ENCODE measurements around the gene REXO5. TPM values are rescaled to one million over a fixed set of nuclear protein-coding genes. Genes with fewer than 3 reads are reported as not detected.

REXO5 gene
- total and polyA plus RNA-seq, 2 of the 13 experiments (the other 11 are each of a cell fraction or from before 2014, with no cell fraction given) = 5.9 to 13.1 TPM

DNA sequence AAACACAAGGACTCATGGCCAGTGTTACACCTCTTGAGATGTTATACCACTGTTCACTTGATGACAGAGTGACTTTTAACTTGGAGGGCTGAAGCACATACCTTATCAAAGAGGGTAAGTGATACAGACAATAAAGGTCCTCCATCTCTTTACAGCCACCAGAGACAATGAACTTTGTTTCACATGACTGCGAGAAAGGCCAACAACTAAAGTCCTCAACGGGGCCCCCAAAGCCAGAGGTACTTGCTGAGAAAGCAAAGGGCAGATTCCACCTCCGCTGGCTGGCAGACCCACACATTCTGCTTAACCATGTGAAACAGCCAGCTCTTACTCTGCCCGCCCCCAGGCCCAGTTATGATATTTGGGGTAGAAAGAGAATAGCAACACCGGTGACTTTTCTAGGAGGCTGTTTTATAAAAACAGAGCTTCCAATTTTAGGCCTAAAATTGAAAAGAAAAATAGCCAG, 72.4 kb downstream of the REXO5 start (continued):
- TF ChIP-seq, protein P1, sequence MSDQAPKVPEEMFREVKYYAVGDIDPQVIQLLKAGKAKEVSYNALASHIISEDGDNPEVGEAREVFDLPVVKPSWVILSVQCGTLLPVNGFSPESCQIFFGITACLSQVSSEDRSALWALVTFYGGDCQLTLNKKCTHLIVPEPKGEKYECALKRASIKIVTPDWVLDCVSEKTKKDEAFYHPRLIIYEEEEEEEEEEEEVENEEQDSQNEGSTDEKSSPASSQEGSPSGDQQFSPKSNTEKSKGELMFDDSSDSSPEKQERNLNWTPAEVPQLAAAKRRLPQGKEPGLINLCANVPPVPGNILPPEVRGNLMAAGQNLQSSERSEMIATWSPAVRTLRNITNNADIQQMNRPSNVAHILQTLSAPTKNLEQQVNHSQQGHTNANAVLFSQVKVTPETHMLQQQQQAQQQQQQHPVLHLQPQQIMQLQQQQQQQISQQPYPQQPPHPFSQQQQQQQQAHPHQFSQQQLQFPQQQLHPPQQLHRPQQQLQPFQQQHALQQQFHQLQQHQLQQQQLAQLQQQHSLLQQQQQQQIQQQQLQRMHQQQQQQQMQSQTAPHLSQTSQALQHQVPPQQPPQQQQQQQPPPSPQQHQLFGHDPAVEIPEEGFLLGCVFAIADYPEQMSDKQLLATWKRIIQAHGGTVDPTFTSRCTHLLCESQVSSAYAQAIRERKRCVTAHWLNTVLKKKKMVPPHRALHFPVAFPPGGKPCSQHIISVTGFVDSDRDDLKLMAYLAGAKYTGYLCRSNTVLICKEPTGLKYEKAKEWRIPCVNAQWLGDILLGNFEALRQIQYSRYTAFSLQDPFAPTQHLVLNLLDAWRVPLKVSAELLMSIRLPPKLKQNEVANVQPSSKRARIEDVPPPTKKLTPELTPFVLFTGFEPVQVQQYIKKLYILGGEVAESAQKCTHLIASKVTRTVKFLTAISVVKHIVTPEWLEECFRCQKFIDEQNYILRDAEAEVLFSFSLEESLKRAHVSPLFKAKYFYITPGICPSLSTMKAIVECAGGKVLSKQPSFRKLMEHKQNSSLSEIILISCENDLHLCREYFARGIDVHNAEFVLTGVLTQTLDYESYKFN (CRISPR knock-in tag; conservative IDR thresholded peaks at IDR 0.05) = peak; percentile 93
- TF ChIP-seq, protein P2, sequence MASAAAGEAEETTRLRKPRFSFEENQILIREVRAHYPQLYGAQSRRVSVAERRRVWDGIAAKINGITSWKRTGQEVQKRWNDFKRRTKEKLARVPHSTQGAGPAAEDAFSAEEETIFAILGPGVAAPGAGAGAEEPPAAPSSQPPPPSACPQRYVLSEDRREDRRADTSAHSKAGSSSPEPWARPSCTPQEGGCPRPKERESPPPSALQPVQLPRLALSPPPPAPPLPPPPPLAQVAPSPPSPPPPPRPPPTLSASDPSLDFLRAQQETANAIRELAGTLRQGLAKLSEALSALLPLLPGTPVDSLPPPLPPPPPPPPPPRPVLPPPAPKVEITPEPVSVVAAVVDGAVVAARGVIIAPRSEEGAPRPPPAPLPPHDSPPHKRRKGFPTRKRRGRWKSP (CRISPR knock-in tag; IDR thresholded peaks at IDR 0.05) = no peak
- no peak for TF ChIP-seq TOPORS (CRISPR knock-in tag; IDR thresholded peaks at IDR 0.05)
- no peak for TF ChIP-seq ZNF44 (CRISPR knock-in tag; IDR thresholded peaks at IDR 0.05)
- no peak for TF ChIP-seq KDM2A (CRISPR knock-in tag; IDR thresholded peaks at IDR 0.05; ENCODE audit: borderline replicate concordance, low read depth)
- peak; percentile 78; the same call in 1 of the 2 replicates for TF ChIP-seq ZNF292 (CRISPR knock-in tag; IDR thresholded peaks at IDR 0.05; ENCODE audit: borderline replicate concordance, low read depth)
- TF ChIP-seq, protein P3, sequence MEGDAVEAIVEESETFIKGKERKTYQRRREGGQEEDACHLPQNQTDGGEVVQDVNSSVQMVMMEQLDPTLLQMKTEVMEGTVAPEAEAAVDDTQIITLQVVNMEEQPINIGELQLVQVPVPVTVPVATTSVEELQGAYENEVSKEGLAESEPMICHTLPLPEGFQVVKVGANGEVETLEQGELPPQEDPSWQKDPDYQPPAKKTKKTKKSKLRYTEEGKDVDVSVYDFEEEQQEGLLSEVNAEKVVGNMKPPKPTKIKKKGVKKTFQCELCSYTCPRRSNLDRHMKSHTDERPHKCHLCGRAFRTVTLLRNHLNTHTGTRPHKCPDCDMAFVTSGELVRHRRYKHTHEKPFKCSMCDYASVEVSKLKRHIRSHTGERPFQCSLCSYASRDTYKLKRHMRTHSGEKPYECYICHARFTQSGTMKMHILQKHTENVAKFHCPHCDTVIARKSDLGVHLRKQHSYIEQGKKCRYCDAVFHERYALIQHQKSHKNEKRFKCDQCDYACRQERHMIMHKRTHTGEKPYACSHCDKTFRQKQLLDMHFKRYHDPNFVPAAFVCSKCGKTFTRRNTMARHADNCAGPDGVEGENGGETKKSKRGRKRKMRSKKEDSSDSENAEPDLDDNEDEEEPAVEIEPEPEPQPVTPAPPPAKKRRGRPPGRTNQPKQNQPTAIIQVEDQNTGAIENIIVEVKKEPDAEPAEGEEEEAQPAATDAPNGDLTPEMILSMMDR (CRISPR knock-in tag; IDR thresholded peaks at IDR 0.05) = no peak
- TF ChIP-seq, protein P4, sequence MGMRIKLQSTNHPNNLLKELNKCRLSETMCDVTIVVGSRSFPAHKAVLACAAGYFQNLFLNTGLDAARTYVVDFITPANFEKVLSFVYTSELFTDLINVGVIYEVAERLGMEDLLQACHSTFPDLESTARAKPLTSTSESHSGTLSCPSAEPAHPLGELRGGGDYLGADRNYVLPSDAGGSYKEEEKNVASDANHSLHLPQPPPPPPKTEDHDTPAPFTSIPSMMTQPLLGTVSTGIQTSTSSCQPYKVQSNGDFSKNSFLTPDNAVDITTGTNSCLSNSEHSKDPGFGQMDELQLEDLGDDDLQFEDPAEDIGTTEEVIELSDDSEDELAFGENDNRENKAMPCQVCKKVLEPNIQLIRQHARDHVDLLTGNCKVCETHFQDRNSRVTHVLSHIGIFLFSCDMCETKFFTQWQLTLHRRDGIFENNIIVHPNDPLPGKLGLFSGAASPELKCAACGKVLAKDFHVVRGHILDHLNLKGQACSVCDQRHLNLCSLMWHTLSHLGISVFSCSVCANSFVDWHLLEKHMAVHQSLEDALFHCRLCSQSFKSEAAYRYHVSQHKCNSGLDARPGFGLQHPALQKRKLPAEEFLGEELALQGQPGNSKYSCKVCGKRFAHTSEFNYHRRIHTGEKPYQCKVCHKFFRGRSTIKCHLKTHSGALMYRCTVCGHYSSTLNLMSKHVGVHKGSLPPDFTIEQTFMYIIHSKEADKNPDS (CRISPR knock-in tag; IDR thresholded peaks at IDR 0.05) = no peak; the same call in 1 of the 2 replicates
- TF ChIP-seq, protein P5, sequence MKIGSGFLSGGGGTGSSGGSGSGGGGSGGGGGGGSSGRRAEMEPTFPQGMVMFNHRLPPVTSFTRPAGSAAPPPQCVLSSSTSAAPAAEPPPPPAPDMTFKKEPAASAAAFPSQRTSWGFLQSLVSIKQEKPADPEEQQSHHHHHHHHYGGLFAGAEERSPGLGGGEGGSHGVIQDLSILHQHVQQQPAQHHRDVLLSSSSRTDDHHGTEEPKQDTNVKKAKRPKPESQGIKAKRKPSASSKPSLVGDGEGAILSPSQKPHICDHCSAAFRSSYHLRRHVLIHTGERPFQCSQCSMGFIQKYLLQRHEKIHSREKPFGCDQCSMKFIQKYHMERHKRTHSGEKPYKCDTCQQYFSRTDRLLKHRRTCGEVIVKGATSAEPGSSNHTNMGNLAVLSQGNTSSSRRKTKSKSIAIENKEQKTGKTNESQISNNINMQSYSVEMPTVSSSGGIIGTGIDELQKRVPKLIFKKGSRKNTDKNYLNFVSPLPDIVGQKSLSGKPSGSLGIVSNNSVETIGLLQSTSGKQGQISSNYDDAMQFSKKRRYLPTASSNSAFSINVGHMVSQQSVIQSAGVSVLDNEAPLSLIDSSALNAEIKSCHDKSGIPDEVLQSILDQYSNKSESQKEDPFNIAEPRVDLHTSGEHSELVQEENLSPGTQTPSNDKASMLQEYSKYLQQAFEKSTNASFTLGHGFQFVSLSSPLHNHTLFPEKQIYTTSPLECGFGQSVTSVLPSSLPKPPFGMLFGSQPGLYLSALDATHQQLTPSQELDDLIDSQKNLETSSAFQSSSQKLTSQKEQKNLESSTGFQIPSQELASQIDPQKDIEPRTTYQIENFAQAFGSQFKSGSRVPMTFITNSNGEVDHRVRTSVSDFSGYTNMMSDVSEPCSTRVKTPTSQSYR (CRISPR knock-in tag; IDR thresholded peaks at IDR 0.05; ENCODE audit: borderline replicate concordance) = no peak
- no peak for TF ChIP-seq ZNF24 (IDR thresholded peaks at IDR 0.05)
- no peak for TF ChIP-seq NONO (IDR thresholded peaks at IDR 0.05)
- peak; percentile 62; the same call in 1 of the 2 replicates for TF ChIP-seq NONO (CRISPR knock-in tag; conservative IDR thresholded peaks at IDR 0.05)
- TF ChIP-seq ZSCAN12 (CRISPR knock-in tag; IDR thresholded peaks at IDR 0.05) = no peak
- TF ChIP-seq, protein P6, sequence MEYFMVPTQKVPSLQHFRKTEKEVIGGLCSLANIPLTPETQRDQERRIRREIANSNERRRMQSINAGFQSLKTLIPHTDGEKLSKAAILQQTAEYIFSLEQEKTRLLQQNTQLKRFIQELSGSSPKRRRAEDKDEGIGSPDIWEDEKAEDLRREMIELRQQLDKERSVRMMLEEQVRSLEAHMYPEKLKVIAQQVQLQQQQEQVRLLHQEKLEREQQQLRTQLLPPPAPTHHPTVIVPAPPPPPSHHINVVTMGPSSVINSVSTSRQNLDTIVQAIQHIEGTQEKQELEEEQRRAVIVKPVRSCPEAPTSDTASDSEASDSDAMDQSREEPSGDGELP (IDR thresholded peaks at IDR 0.05; ENCODE audit: borderline replicate concordance, low read depth) = peak; percentile 14; the same call in 1 of the 2 replicates
- TF ChIP-seq ZNF878 (CRISPR knock-in tag; IDR thresholded peaks at IDR 0.05) = no peak
- no peak for TF ChIP-seq MED1 (CRISPR knock-in tag; IDR thresholded peaks at IDR 0.05)

Data from HepG2 (cell line).